Keratinocyte (primary cell): ENCODE measurements around the gene CXCL6. TPM values are rescaled to one million over a fixed set of nuclear protein-coding genes. Genes with fewer than 3 reads are reported as not detected.

ENCODE experiments used
- DNase-seq: peaks from one replicate; pipeline ENCODE4 v3.0.0-alpha.2; 2011; ENCODE audit warnings: low read depth, missing footprints, low spot score
- FAIRE-seq: peaks from 2 replicates; lab custom pipeline; 2011; peaks lifted over from hg19 to GRCh38; lab: Jason Lieb, UNC
- H2AFZ ChIP-seq: 2 replicates; pipeline ENCODE4 v1.6.0; 2012; ENCODE audit warnings: low read length, control low read depth, inconsistent platforms; ENCODE audit not compliant: control insufficient read depth
- H3K27ac ChIP-seq: 2 replicates; pipeline ENCODE4 v1.5.1; 2011; ENCODE audit warnings: low read length; ENCODE audit not compliant: control insufficient read depth, insufficient read depth
- H3K27me3 ChIP-seq: 3 replicates; pipeline ENCODE4 v1.6.0; 2011; ENCODE audit warnings: low read length; ENCODE audit not compliant: control insufficient read depth, insufficient read depth; ENCODE audit errors: extremely low read depth
- H3K36me3 ChIP-seq, 2 experiments: 2 replicates in 1 of 2; 3 replicates in 1 of 2; pipeline ENCODE4 v1.5.1; 2011; ENCODE audit warnings: low read length in 2 of 2, mild to moderate bottlenecking in 1 of 2; ENCODE audit not compliant: control insufficient read depth in 2 of 2, insufficient read depth in 2 of 2; ENCODE audit errors: extremely low read depth in 1 of 2
- H3K4me1 ChIP-seq: 3 replicates; pipeline ENCODE4 v1.5.1; 2011; ENCODE audit warnings: low read length; ENCODE audit not compliant: control insufficient read depth, insufficient read depth; ENCODE audit errors: extremely low read depth
- H3K4me2 ChIP-seq: 3 replicates; pipeline ENCODE4 v1.6.0; 2011; ENCODE audit warnings: low read depth, low read length; ENCODE audit not compliant: control insufficient read depth, insufficient read depth; ENCODE audit errors: extremely low read depth
- H3K4me3 ChIP-seq, 3 experiments: fragments of 200-600 bp in 1 of 3; sonication (generic) in 1 of 3; 2 replicates in 2 of 3; 3 replicates in 1 of 3; pipeline ENCODE4 v1.5.1; 2011 to 2016; ENCODE audit warnings: low read length in 3 of 3, mild to moderate bottlenecking in 3 of 3, control low read depth in 2 of 3, inconsistent platforms in 1 of 3, low read depth in 1 of 3, mixed read lengths in 1 of 3, mixed run types in 1 of 3, moderate library complexity in 1 of 3; ENCODE audit not compliant: control insufficient read depth in 2 of 3, insufficient read depth in 2 of 3; ENCODE audit errors: extremely low read depth in 1 of 3
- H3K79me2 ChIP-seq: 2 replicates; pipeline ENCODE4 v1.6.0; 2012; ENCODE audit warnings: low read length; ENCODE audit not compliant: control insufficient read depth, insufficient read depth
- H3K9ac ChIP-seq: 3 replicates; pipeline ENCODE4 v1.6.0; 2011; ENCODE audit warnings: low read length; ENCODE audit not compliant: control insufficient read depth, insufficient read depth; ENCODE audit errors: extremely low read depth
- H3K9me1 ChIP-seq: 3 replicates; pipeline ENCODE4 v1.6.0; 2011; ENCODE audit warnings: low read length; ENCODE audit not compliant: control insufficient read depth, insufficient read depth; ENCODE audit errors: extremely low read depth
- H3K9me3 ChIP-seq: 2 replicates; pipeline ENCODE4 v1.5.1; 2012; ENCODE audit warnings: low read depth, low read length; ENCODE audit not compliant: control insufficient read depth
- H4K20me1 ChIP-seq: 3 replicates; pipeline ENCODE4 v1.6.0; 2011; ENCODE audit warnings: low read length; ENCODE audit not compliant: control insufficient read depth, insufficient read depth; ENCODE audit errors: extremely low read depth
- EZH2 ChIP-seq: IDR thresholded peaks from one replicate; pipeline ENCODE4 v1.6.1; 2012; ENCODE audit warnings: inconsistent platforms, mild to moderate bottlenecking, low read length, moderate library complexity
- dilution Hi-C: fragments of 300-500 bp; cut with MboI; formaldehyde crosslinking; loops from one replicate; pipeline ENCODE4 v1.7.0; 2020; ENCODE audit warnings: low sequenced_read_pairs; ENCODE audit not compliant: extremely low pct_ligation_motif_present
- polyA plus RNA-seq, 5 experiments: library from polyadenylated mRNA; depleted of rRNA in 3 of 5; stranded (reverse) in 3 of 5; stranded (forward) in 1 of 5; unstranded in 1 of 5; fragments of >200 nt; gene quantifications; 1 replicate in 1 of 5; 2 replicates in 3 of 5; 3 replicates in 1 of 5; pipeline versions ENCODE4 v1.2.1 to v1.2.3, GENCODE V29; 2011 to 2012; ENCODE audit warnings: missing spikeins in 2 of 5, low read depth in 1 of 5, low replicate concordance in 1 of 5
- TF ChIP-seq, protein P1 (sequence below), 3 experiments: IDR thresholded peaks in 1 of 3; conservative IDR thresholded peaks in 1 of 3; optimal IDR thresholded peaks in 1 of 3; 2 replicates in 2 of 3; 3 replicates in 1 of 3; pipeline versions ENCODE3 to v1.5.1; 2011; ENCODE audit warnings: low read length in 3 of 3, mild to moderate bottlenecking in 3 of 3, moderate library complexity in 2 of 3, control low read depth in 1 of 3, inconsistent platforms in 1 of 3; ENCODE audit not compliant: insufficient read depth in 2 of 3; ENCODE audit errors: extremely low read depth in 1 of 3

The CXCL6 gene
- polyA plus RNA-seq, 1 donor (not counting 4 experiments of a cell fraction or from before 2014, with no cell fraction given), result 0.08 TPM

GRCh38 chr4:73839715-73840114 is 3.2 kb downstream of the CXCL6 start:
- H3K9me3 ChIP-seq, result no peaks in the 10 kb centered on the region
- H4K20me1 ChIP-seq, result no peaks in the 10 kb centered on the region
- H3K27ac ChIP-seq, result no peak overlapping the region
- no peaks in the 10 kb centered on the region for H3K27me3 ChIP-seq
- FAIRE-seq (no peak), DNase-seq (no peak)
- no peaks in the 10 kb centered on the region for H3K9me1 ChIP-seq
- no peak overlapping the region for H2AFZ ChIP-seq
- H3K4me1 ChIP-seq, result peaks cover 33% of the 10 kb centered on the region
- TF ChIP-seq EZH2, result no peak
- TF ChIP-seq, protein P1, sequence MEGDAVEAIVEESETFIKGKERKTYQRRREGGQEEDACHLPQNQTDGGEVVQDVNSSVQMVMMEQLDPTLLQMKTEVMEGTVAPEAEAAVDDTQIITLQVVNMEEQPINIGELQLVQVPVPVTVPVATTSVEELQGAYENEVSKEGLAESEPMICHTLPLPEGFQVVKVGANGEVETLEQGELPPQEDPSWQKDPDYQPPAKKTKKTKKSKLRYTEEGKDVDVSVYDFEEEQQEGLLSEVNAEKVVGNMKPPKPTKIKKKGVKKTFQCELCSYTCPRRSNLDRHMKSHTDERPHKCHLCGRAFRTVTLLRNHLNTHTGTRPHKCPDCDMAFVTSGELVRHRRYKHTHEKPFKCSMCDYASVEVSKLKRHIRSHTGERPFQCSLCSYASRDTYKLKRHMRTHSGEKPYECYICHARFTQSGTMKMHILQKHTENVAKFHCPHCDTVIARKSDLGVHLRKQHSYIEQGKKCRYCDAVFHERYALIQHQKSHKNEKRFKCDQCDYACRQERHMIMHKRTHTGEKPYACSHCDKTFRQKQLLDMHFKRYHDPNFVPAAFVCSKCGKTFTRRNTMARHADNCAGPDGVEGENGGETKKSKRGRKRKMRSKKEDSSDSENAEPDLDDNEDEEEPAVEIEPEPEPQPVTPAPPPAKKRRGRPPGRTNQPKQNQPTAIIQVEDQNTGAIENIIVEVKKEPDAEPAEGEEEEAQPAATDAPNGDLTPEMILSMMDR (optimal IDR thresholded peaks at IDR 0.05 in 1 of 3, IDR thresholded peaks at IDR 0.05 in 1 of 3, conservative IDR thresholded peaks at IDR 0.05 in 1 of 3; ENCODE audit: extremely low read depth in 1 of 3, insufficient read depth in 2 of 3, low read length in 3 of 3), result no peak
- H3K4me2 ChIP-seq, result no peak overlapping the region
- dilution Hi-C loops, result no loop called here
- H3K9ac ChIP-seq, result no peak overlapping the region
- no peak overlapping the region for H3K4me3 ChIP-seq
- no peaks in the 10 kb centered on the region for H3K36me3 ChIP-seq
- H3K79me2 ChIP-seq, result no peaks in the 10 kb centered on the region

GRCh38 chr4:73841243-73841925 is 4.9 kb downstream of the CXCL6 start:
- H3K9ac ChIP-seq, result no peak overlapping the region

More at GRCh38 chr4:73841243-73841925, 4.9 kb downstream of the CXCL6 start:
- no peak for FAIRE-seq
- peaks cover 35% of the 10 kb centered on the region for H3K4me1 ChIP-seq
- H3K4me2 ChIP-seq, result peak overlapping the region; percentile 19
- dilution Hi-C loops, result no loop called here
- H3K27me3 ChIP-seq, result no peaks in the 10 kb centered on the region
- H3K4me3 ChIP-seq, result no peak overlapping the region
- DNase-seq, result no peak
- H2AFZ ChIP-seq, result no peak overlapping the region
- H4K20me1 ChIP-seq, result no peaks in the 10 kb centered on the region
- H3K9me3 ChIP-seq, result no peaks in the 10 kb centered on the region
- peak overlapping the region; percentile 11 for H3K27ac ChIP-seq
- no peaks in the 10 kb centered on the region for H3K79me2 ChIP-seq
- TF ChIP-seq, protein P1 (optimal IDR thresholded peaks at IDR 0.05 in 1 of 3, IDR thresholded peaks at IDR 0.05 in 1 of 3, conservative IDR thresholded peaks at IDR 0.05 in 1 of 3; ENCODE audit: extremely low read depth in 1 of 3, insufficient read depth in 2 of 3, low read length in 3 of 3), result no peak
- TF ChIP-seq EZH2, result no peak
- H3K36me3 ChIP-seq, result no peaks in the 10 kb centered on the region
- no peaks in the 10 kb centered on the region for H3K9me1 ChIP-seq
